HG03095 (cell line): ENCODE results near the gene CCDC188.

Source experiments
- ATAC-seq: cut with Tn5 transposase; IDR thresholded peaks from one replicate; pipeline ENCODE4 v1.9.1; 2021; ENCODE audit warnings: moderate library complexity; ENCODE audit not compliant: unreplicated experiment

Gene CCDC188

DNA sequence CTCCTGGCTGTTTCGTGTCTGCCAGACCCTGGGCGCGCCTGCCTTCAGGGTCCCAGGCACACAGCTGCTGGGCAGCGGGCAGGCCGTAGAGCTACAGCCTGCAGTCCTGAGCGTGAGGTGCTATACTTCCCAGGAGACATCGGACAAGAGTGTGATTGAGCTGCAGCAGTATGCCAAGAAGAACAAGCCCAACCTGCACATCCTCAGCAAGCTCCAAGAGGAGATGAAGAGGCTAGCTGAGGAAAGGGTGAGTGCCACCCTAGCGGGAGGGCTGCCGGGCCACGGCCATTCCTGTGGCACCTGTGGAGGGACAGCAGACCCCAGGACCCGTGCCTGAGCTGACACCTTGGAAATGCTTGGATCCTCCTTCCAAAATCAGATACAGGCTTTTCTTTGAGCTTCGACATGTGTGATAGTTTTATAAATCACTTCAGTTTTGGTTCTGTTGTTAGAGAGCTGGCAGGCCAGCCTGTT lies 42.1 kb downstream of the CCDC188 start:
- no peak for ATAC-seq

DNA sequence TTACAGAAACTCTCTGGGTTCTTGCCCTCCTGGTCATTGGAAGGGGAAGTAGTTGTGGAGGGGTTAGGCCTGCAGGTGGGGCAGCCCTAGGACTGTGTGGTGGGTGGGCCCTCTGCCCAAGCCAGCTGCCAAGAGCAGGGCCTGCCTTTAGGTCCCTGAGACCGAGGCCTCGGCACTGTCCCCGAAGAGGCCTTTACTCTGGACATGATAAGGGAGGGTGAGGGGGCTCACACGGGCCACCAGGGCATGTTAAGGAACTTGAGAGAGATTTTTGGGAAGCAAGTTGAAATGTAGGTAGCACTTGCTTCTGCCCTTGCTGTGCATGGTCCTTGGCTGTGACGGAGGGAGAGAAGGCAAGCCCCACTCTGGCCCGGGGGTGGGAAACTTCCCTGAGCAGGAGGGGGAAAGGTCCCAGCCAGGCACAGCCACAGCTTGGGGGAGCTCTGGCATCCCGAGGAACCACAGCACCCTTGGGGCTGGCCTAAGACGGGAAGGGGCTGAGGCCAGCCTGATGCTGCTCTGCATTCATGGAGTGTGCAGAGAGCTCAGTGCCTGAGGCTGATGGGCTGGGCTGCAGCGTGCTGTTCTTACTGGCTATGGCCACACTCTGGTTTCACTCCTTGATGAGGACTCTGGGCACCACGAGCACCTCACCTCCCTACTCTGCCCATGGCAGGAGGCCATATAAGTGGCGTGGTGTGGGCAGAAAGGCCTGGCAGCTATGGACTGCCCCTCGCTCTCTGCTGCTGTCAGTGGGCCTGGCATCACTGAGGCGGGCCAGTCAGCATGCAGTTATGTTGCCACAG lies 42.7 kb downstream of the CCDC188 start:
- no peak for ATAC-seq

DNA sequence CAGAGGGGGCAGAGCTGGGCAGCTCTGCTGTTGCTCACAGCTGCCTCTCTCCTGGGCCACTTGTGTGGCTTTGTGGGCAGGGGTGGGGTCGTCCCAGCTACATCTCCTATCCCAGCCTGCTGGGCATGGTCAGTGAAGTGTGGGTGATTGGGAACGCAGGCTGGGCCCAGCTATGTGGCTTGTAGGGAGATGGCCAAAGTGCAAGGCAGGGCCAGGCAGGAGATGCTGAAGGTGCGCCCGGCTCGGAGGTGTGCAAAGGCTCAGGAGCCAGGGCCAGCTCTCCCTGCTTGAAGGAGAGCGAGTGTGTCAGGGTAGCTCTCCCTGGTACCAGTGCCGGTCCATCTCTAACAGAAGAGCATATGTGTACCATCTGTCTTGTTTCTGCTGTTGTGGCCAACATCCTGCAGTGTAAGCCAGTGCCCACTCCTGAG lies 43.4 kb downstream of the CCDC188 start:
- no peak for ATAC-seq

DNA sequence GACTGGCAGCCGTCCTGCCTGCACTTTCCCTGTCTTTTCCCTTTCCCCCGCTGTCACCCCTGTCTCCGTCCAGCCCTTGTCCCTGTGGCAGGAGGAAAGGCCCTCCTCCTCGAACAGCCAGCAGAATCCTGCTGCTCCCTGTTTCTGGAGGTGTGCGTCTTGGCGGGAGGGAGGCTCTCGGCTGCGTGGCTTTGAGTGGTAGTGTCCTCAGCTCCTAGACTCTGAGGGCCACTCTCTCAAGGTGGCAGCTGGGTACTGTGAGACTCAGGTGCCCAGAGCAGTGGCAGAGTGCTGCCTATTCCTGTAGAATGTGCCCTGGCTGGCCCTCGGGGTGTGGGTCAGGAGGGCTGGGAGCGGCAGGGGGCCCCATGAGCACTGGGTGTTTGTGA lies 44.0 kb downstream of the CCDC188 start:
- ATAC-seq: no peak

DNA sequence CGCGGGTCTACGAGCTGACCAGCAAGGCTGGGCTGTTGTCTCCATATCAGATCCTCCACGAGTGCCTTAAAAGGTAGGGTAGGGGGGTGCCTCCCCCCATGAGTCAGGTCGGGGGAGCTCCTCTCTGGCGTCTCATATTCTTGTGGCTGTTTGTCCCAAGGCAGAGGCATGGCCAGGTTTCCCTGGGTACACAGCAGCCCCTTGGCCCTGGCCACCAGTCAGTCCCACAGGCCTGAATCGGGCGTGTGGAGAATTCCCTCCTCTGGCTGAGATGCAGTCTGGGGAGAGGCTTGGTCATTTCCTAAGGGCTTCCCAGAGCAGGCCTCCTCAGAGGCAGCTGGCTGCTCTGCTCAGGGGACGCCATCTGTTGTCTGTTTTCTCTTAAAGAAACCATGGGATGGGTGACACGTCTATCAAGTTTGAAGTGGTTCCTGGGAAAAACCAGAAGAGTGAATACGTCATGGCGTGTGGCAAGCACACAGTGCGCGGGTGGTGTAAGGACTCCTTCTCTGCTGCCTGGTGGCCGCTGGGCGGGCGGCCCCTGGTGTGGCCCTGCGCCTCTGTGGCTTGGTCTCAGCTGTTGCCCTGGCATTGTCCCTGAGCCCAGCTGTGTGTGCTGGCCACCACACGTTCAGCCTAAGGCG lies 44.5 kb downstream of the CCDC188 start:
- ATAC-seq: no peak

DNA sequence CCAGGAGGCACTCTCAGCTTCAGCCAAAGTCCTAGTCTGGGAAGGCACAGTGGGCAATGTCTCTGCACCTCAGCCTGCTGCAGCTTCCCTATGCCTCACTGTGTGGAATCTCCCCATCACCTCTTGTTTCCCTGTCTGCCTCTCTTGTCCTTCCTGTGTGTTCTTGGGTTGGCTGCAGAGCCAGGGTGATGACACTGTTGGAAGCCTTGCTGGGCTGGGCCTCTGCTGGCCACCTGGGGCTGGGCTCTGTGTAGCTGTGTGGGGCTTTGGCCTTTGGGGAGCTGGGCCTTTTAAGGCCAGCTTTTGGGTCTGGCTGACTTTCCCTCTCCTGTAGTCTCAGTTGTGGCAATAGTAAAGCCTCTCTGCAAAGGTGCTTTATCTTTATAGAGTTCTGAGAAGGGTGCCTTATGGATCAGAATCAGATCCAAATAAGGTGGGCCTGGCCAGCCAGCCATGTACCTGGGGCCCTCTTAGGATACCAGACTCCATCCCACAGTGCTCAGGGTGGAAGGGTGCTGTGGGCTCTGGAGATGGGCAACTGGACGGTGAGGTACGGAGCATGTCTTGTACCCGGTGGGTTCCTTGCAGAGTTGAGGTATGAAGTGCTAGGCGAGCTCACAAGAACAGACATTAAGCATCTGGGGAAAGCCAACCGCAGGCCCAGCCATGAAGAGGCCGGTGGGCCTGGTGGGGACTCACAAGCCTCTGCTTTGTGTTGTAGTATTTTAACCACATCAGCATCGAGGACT lies 45.2 kb downstream of the CCDC188 start:
- ATAC-seq: no peak

DNA sequence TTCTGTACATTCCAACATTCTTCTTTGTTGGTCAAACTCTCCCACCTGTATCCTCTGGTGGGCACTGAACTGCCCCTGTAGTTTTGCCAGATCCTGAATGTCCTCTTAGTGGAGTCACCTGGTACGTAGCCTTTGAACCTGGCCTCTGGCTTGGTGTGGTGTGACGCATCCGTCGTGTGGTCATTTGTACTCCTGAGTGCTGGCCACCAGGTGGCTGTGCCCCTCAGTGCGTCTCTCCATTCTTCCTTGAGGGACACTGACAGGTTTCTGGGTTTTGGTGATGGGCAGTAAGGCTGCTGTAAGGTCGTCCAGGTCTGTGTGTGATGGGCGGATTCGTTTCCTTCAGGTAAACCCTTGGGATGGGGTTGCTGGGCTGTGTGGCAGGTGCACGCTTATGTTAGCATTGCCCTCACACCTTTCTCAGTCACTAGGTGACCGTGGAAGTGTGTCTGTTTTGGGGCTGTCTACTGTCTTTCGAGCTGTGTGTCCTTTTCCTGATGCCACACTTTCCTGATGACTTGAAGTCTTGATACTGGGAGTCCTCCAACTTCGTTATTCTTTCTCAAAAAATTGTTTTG lies 48.6 kb downstream of the CCDC188 start:
- ATAC-seq: no peak

DNA sequence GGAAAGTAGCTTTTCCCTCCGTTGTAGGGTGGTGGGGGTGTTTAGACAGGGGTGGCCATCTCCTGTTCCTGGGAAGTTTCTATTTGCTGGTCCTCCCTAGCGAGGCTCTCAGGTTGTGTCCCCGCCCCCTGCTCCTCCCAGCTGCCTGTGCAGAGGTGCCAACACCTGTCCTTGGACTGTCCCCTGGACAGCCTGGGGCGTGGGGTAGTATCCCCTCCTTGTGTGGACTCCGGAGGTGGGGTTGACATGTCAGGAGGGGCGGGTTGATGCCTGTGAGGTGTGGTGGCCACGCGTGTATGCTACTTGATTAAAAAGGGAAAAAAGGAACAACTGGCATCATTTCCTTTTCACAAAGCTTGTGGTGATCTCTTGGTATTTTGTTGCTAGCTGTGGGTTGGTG lies 49.2 kb downstream of the CCDC188 start:
- no peak for ATAC-seq

DNA sequence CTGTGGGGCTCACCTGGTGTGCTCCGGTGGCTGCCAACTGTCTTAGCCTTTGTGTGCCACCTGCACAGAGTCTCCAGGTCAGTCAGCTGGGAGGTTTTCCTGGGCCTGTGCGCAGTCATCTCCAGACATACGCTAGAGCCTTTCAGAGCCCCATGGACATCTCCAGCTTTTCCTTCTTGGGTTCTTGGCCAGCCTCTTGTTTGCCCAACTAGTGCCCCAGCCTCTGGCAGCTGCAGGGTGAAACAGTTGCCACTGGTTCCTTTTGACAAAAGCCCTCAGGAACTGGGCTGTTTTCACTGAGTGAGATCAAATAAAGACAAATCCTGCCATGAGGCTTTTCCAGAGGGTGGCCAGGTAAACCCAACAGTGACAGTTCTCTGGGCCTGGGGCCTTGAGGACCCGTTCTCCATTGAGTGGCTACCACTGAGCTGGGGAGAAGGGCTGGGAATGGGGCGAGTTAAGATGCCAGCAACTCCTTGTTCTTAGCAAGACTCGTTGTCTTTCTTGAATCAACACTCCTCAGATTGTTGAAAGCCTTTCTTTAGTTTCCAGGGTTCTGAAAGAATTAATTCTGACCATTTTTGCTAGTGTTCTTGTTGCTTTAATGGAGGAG lies 51.6 kb downstream of the CCDC188 start:
- no peak for ATAC-seq
